ENCODE results near the gene RILP. TPM values are rescaled to one million over a fixed set of nuclear protein-coding genes. Genes with fewer than 3 reads are reported as not detected.
"Not testable (repeated sequence)": the region's sequence is repeated elsewhere in the genome, so short reads cannot be mapped to it uniquely, and the experiment has no call there.

The RILP gene
- total RNA-seq, 2 experiments from 2014 or later, result 1.3 to 1.5 TPM

DNA sequence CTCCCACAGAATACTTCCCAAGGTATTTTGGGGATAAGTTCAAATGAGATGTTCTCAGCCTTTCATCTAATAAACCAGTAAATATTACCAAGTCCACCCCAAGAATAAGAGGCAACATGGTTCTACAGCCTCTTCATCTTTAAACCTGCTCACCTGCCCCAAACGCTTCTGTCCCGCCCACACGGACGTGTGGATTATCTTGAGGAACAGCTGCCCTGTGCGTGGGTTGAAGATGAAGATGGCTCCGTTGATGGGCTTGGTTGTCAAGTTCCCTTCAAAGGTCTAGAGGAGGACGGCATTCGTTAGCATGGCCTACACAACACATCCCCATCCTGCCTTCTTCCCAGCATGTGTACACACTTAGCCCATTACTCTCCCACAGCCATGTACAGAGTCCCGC, 8.4 kb upstream of the RILP start:
- H3K4me1 ChIP-seq (ENCODE audit: insufficient read depth, low read length), result no peaks in the 10 kb centered on the region
- peaks cover 95% of the 10 kb centered on the region for H3K36me3 ChIP-seq (ENCODE audit: insufficient read depth, low read length)
- Mint-ChIP-seq H3K27me3 (no peaks in the 10 kb centered on the region), H3K27ac (no peak overlapping the region), H3K4me3 (no peak overlapping the region), H3K36me3 (ENCODE audit: low read depth) (peaks cover 93% of the 10 kb centered on the region), H3K4me1 (ENCODE audit: low read depth) (no peaks in the 10 kb centered on the region), H3K9me3 (no peaks in the 10 kb centered on the region)
- no peak overlapping the region for H3K4me3 ChIP-seq (ENCODE audit: low read length)
- ATAC-seq (ENCODE audit: poor library complexity) (no peak), DNase-seq (no peak)
- no peak overlapping the region for H3K27ac ChIP-seq (ENCODE audit: low read depth in 1 of 2, low read length in 2 of 2)
- ChIA-PET CTCF (interaction anchor here (3.8 kb wide), 1 partner anchor 9 kb away, joined by 12 read pairs; the partner anchor contains the start of gene RILP), POLR2A (no interaction called here)
- TF ChIP-seq, protein P1, sequence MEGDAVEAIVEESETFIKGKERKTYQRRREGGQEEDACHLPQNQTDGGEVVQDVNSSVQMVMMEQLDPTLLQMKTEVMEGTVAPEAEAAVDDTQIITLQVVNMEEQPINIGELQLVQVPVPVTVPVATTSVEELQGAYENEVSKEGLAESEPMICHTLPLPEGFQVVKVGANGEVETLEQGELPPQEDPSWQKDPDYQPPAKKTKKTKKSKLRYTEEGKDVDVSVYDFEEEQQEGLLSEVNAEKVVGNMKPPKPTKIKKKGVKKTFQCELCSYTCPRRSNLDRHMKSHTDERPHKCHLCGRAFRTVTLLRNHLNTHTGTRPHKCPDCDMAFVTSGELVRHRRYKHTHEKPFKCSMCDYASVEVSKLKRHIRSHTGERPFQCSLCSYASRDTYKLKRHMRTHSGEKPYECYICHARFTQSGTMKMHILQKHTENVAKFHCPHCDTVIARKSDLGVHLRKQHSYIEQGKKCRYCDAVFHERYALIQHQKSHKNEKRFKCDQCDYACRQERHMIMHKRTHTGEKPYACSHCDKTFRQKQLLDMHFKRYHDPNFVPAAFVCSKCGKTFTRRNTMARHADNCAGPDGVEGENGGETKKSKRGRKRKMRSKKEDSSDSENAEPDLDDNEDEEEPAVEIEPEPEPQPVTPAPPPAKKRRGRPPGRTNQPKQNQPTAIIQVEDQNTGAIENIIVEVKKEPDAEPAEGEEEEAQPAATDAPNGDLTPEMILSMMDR (IDR thresholded peaks at IDR 0.05), result no peak
- intact Hi-C loops (cut with DNase I, micrococcal nuclease), result no loop called here
- H3K9me3 ChIP-seq (ENCODE audit: control insufficient read depth in 1 of 2, insufficient read depth in 1 of 2, low read length in 2 of 2), result no peaks in the 10 kb centered on the region
- H3K27me3 ChIP-seq (ENCODE audit: control insufficient read depth in 1 of 2, insufficient read depth in 2 of 2, low read length in 2 of 2), result no peaks in the 10 kb centered on the region

DNA sequence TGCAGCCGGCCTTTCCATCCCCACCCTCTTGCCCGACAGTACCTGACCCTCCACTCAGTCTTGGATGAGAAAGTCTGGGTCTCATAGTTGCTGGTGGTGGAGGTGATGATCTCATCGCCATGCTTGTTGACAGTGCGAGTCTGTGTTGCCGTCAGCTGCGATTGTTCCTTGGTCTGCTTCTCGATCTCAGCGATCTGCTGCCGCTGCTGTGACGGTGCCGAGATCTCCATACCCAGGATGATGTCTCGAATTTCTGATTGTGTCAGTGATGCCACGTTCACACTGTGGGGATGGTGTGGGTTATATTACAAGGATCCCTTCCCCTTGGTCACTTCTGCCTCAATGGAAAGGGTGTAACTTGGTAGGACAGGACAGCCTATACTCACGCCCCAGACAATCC, 4.1 kb upstream of the RILP start:
- CTCF ChIA-PET, result no interaction called here
- ATAC-seq (ENCODE audit: poor library complexity) (no peak), DNase-seq (no peak)
- Mint-ChIP-seq H3K4me3 (peak overlapping the region; percentile 54), H3K36me3 (ENCODE audit: low read depth) (peaks cover 75% of the 10 kb centered on the region), H3K4me1 (ENCODE audit: low read depth) (no peaks in the 10 kb centered on the region), H3K27ac (peak overlapping the region; percentile 42), H3K9me3 (no peaks in the 10 kb centered on the region), H3K27me3 (no peaks in the 10 kb centered on the region)
- intact Hi-C loops (cut with DNase I, micrococcal nuclease), result no loop called here
- no peak overlapping the region for H3K4me3 ChIP-seq (ENCODE audit: low read length)
- POLR2A ChIA-PET, result no interaction called here
- peaks cover 81% of the 10 kb centered on the region for H3K36me3 ChIP-seq (ENCODE audit: insufficient read depth, low read length)
- H3K27me3 ChIP-seq (ENCODE audit: control insufficient read depth in 1 of 2, insufficient read depth in 2 of 2, low read length in 2 of 2), result no peaks in the 10 kb centered on the region
- H3K4me1 ChIP-seq (ENCODE audit: insufficient read depth, low read length), result peaks cover 8% of the 10 kb centered on the region
- no peak overlapping the region for H3K27ac ChIP-seq (ENCODE audit: low read depth in 1 of 2, low read length in 2 of 2)
- no peaks in the 10 kb centered on the region for H3K9me3 ChIP-seq (ENCODE audit: control insufficient read depth in 1 of 2, insufficient read depth in 1 of 2, low read length in 2 of 2)
- TF ChIP-seq, protein P1 (IDR thresholded peaks at IDR 0.05), result no peak

DNA sequence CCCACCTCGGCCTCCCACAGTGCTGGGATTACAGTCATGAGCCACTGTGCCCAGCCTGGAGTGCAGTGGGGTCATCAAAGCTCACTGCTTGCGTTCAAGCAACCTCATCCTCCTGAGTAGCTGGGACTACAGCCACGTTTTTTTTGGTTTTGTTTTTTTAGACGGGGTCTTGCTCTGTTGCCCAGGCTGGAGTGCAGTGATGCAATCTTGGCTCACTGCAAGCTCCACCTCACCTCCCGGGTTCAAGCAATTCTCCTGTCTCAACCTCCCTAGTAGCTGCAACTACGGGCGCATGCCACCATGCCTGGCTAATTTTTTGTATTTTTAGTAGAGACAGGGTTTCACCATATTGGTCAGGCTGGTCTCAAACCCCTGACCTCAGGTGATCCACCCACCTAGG, 3.1 kb upstream of the RILP start:
- CTCF ChIA-PET; DNase-seq; intact Hi-C loops (cut with DNase I, micrococcal nuclease); H3K9me3 ChIP-seq (ENCODE audit: control insufficient read depth in 1 of 2, insufficient read depth in 1 of 2, low read length in 2 of 2); H3K27ac ChIP-seq (ENCODE audit: low read depth in 1 of 2, low read length in 2 of 2); H3K4me1 Mint-ChIP-seq (ENCODE audit: low read depth); H3K27me3 ChIP-seq (ENCODE audit: control insufficient read depth in 1 of 2, insufficient read depth in 2 of 2, low read length in 2 of 2); H3K27me3 Mint-ChIP-seq; H3K9me3 Mint-ChIP-seq; ATAC-seq (ENCODE audit: poor library complexity); H3K27ac Mint-ChIP-seq; H3K4me3 ChIP-seq (ENCODE audit: low read length): not testable (repeated sequence)
- Mint-ChIP-seq H3K4me3 (peak overlapping the region; percentile 34), H3K36me3 (ENCODE audit: low read depth) (peaks cover 66% of the 10 kb centered on the region)
- POLR2A ChIA-PET, result interaction anchor here (1.1 to 1.2 kb wide), 2 partner anchors 17 to 31 kb away, joined by 3 read pairs; no protein-coding TSS in a partner anchor
- Histone ChIP-seq H3K4me1 (ENCODE audit: insufficient read depth, low read length) (peaks cover 17% of the 10 kb centered on the region), H3K36me3 (ENCODE audit: insufficient read depth, low read length) (peaks cover 71% of the 10 kb centered on the region)

DNA sequence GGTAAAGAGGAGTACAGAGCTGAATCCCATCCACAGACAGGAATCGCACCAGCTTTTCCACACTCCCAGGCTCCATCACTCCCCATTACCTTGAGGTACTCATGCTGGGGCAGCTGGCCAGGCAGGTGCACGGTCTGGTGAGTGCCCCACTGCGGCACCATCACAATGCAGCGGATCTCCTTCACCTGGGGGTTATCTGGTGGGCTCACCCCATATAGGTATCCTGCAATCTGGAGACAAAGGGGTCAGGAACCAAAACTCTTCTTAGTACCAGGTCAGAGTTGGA, 1.8 kb upstream of the RILP start:
- Mint-ChIP-seq H3K27me3 (no peaks in the 10 kb centered on the region), H3K27ac (peak overlapping the region; percentile 27), H3K9me3 (no peaks in the 10 kb centered on the region), H3K4me3 (peak overlapping the region; percentile 34), H3K4me1 (ENCODE audit: low read depth) (peaks cover 4% of the 10 kb centered on the region), H3K36me3 (ENCODE audit: low read depth) (peaks cover 56% of the 10 kb centered on the region)
- intact Hi-C loops (cut with DNase I, micrococcal nuclease), result loop anchor here in 1 of 2 experiments (1.0 kb wide), 1 partner anchor 32 kb away; no protein-coding TSS in a partner anchor
- ATAC-seq (ENCODE audit: poor library complexity) (no peak), DNase-seq (no peak)
- Histone ChIP-seq H3K36me3 (ENCODE audit: insufficient read depth, low read length) (peaks cover 59% of the 10 kb centered on the region), H3K27me3 (ENCODE audit: control insufficient read depth in 1 of 2, insufficient read depth in 2 of 2, low read length in 2 of 2) (no peaks in the 10 kb centered on the region), H3K9me3 (ENCODE audit: control insufficient read depth in 1 of 2, insufficient read depth in 1 of 2, low read length in 2 of 2) (no peaks in the 10 kb centered on the region), H3K4me3 (ENCODE audit: low read length) (no peak overlapping the region), H3K4me1 (ENCODE audit: insufficient read depth, low read length) (peaks cover 21% of the 10 kb centered on the region), H3K27ac (ENCODE audit: low read depth in 1 of 2, low read length in 2 of 2) (no peak overlapping the region)
- ChIA-PET POLR2A (no interaction called here), CTCF (interaction anchor here (0.7 to 1.7 kb wide), 3 partner anchors 10 to 21 kb away, joined by 3 to 4 read pairs (median 3); no protein-coding TSS in a partner anchor)
- TF ChIP-seq, protein P1 (IDR thresholded peaks at IDR 0.05), result no peak
